ENCODE measurements around the gene ALDOA.

ALDOA gene

GRCh38 chr16:30088832-30089624 lies 23.5 kb downstream of the ALDOA start:
- H3K27ac ChIP-seq = no peak overlapping the region; the same call in 1 of the 2 replicates

GRCh38 chr16:30090610-30091331 lies 25.2 kb downstream of the ALDOA start:
- TF ChIP-seq CTCF (conservative IDR thresholded peaks at IDR 0.05) = no peak
- H3K27ac ChIP-seq = peak overlapping the region; percentile 54

More at GRCh38 chr16:30088832-30089624, 23.5 kb downstream of the ALDOA start:
- no peak for TF ChIP-seq CTCF (conservative IDR thresholded peaks at IDR 0.05)

- peak; percentile 77 for TF ChIP-seq CTCF (conservative IDR thresholded peaks at IDR 0.05)
- H3K27ac ChIP-seq = peak within 1 kb of the TSS; percentile 54; the same call in 1 of the 2 replicates
Measured at GRCh38 chr16:30091474-30092372, 26.2 kb downstream of the ALDOA start, which contains the start of gene TBX6. TSS of gene TBX6 (minus strand) at chr16:30091924. CDS start at chr16:30091193, 731 bp downstream.

- no peak for TF ChIP-seq CTCF (conservative IDR thresholded peaks at IDR 0.05)
- peak overlapping the region; percentile 54; the same call in 1 of the 2 replicates for H3K27ac ChIP-seq
Measured at GRCh38 chr16:30092373-30093010, 26.9 kb downstream of the ALDOA start.

GRCh38 chr16:30094541-30095165 lies 29.1 kb downstream of the ALDOA start:
- peak overlapping the region; percentile 73; the same call in 1 of the 2 replicates for H3K27ac ChIP-seq
- TF ChIP-seq CTCF (conservative IDR thresholded peaks at IDR 0.05) = no peak

- no peak for TF ChIP-seq CTCF (conservative IDR thresholded peaks at IDR 0.05)
- peak overlapping the region; percentile 73 for H3K27ac ChIP-seq
Measured at GRCh38 chr16:30095166-30096078, 29.9 kb downstream of the ALDOA start.
